Middle frontal gyrus (tissue), 1 donor: Measurements from ENCODE around the gene CCDC7.
"Not testable (repeated sequence)": the region's sequence is repeated elsewhere in the genome, so short reads cannot be mapped to it uniquely, and the experiment has no call there.

Experiments
- DNase-seq: peaks from one replicate; pipeline ENCODE4 v3.0.0-alpha.2; 2015; ENCODE audit warnings: low spot score; ENCODE audit errors: extremely low spot score

The CCDC7 gene

GRCh38 chr10:32454148-32454547 is 8.2 kb downstream of the CCDC7 start:
- no peak for DNase-seq

- no peak for DNase-seq
These were observed 13.2 kb downstream of the CCDC7 start for GRCh38 chr10:32459051-32459698.

GRCh38 chr10:32461203-32461602 is 15.3 kb downstream of the CCDC7 start:
- DNase-seq: no peak

- no peak for DNase-seq
These were observed 25.3 kb downstream of the CCDC7 start for GRCh38 chr10:32471232-32471631.

GRCh38 chr10:32477499-32477898 is 31.6 kb downstream of the CCDC7 start:
- DNase-seq: no peak

- no peak for DNase-seq
These were observed 35.7 kb downstream of the CCDC7 start for GRCh38 chr10:32481606-32482005.

GRCh38 chr10:32483019-32483502 is 37.1 kb downstream of the CCDC7 start:
- DNase-seq: not testable (repeated sequence)

GRCh38 chr10:32488038-32488437 is 42.1 kb downstream of the CCDC7 start:
- not testable (repeated sequence) for DNase-seq

- DNase-seq: no peak
These were observed 43.2 kb downstream of the CCDC7 start for GRCh38 chr10:32489158-32489557.

GRCh38 chr10:32489901-32490300 is 44.0 kb downstream of the CCDC7 start:
- no peak for DNase-seq

- not testable (repeated sequence) for DNase-seq
These were observed 48.6 kb downstream of the CCDC7 start for GRCh38 chr10:32494562-32494961.

GRCh38 chr10:32500136-32500535 is 54.2 kb downstream of the CCDC7 start:
- not testable (repeated sequence) for DNase-seq

- no peak for DNase-seq
These were observed 56.0 kb downstream of the CCDC7 start for GRCh38 chr10:32501906-32502305.

GRCh38 chr10:32505762-32506420 is 60.0 kb downstream of the CCDC7 start:
- not testable (repeated sequence) for DNase-seq

- DNase-seq: no peak
These were observed 65.7 kb downstream of the CCDC7 start for GRCh38 chr10:32511599-32511998.

- DNase-seq: no peak
These were observed 70.9 kb downstream of the CCDC7 start for GRCh38 chr10:32516567-32517495.

- no peak for DNase-seq
These were observed 84.3 kb downstream of the CCDC7 start for GRCh38 chr10:32530231-32530630.

- DNase-seq: no peak
These were observed 92.3 kb downstream of the CCDC7 start for GRCh38 chr10:32538256-32538655.

- DNase-seq: no peak
These were observed 94.9 kb downstream of the CCDC7 start for GRCh38 chr10:32540691-32541470.

- DNase-seq: no peak
These were observed 102.3 kb downstream of the CCDC7 start for GRCh38 chr10:32548208-32548607.

- no peak for DNase-seq
These were observed 110.9 kb downstream of the CCDC7 start for GRCh38 chr10:32556783-32557395.
